ENCODE measurements around the gene STK11IP.

Gene STK11IP

DNA sequence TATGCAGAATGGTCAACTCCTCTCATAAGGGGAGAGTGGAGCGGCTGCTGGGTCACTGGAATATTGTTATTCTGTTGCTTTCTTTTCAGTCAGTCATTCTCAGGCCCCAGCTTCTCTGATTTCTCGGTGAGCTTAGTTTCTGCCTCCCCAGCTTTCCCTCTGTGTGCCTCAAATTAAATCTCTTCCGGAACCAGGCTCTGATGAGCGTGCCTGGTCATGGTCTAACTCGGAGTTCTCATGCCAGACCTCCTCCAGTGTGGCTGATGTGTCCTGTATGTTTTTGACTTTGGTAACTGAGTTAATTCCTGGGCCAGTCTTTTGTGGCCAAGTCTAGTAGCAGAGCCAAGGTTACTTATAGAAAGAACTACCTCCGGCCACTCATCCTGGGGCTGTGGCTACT is 4.9 kb upstream of the STK11IP start:
- TF ChIP-seq, protein P1, sequence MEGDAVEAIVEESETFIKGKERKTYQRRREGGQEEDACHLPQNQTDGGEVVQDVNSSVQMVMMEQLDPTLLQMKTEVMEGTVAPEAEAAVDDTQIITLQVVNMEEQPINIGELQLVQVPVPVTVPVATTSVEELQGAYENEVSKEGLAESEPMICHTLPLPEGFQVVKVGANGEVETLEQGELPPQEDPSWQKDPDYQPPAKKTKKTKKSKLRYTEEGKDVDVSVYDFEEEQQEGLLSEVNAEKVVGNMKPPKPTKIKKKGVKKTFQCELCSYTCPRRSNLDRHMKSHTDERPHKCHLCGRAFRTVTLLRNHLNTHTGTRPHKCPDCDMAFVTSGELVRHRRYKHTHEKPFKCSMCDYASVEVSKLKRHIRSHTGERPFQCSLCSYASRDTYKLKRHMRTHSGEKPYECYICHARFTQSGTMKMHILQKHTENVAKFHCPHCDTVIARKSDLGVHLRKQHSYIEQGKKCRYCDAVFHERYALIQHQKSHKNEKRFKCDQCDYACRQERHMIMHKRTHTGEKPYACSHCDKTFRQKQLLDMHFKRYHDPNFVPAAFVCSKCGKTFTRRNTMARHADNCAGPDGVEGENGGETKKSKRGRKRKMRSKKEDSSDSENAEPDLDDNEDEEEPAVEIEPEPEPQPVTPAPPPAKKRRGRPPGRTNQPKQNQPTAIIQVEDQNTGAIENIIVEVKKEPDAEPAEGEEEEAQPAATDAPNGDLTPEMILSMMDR (IDR thresholded peaks at IDR 0.05), result no peak
- no peaks in the 10 kb centered on the region for H3K9me3 Mint-ChIP-seq
- peak overlapping the region; percentile 11 for H3K27ac Mint-ChIP-seq
- H3K4me3 Mint-ChIP-seq, result no peak overlapping the region
- peaks cover 37% of the 10 kb centered on the region for H3K27me3 Mint-ChIP-seq (ENCODE audit: low read depth, poor library complexity)
- DNase-seq, result no peak
- H3K36me3 Mint-ChIP-seq (ENCODE audit: low read depth), result no peaks in the 10 kb centered on the region
- peaks cover 47% of the 10 kb centered on the region for H3K4me1 Mint-ChIP-seq

DNA sequence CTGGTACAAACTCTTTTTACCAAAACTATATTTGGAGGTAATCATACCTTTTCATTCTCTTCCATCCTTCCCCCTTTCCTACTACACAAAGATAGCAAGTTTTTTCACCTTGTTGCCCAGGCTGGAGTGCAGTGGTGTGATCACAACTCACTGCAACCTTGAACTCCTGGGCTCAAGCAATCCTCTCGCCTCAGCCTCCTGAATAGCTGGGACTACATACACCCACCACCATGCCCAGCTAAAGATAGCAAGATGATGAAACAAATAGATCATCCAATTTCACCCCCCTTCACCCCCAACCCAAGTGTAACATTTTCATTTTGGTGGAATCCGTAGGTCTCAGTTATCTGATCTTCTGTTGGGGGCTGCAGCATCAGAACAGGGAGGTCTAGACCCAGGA is 4.5 kb upstream of the STK11IP start:
- TF ChIP-seq, protein P1 (IDR thresholded peaks at IDR 0.05), result no peak
- no peak for DNase-seq
- Mint-ChIP-seq H3K4me3 (no peak overlapping the region), H3K9me3 (no peaks in the 10 kb centered on the region), H3K27me3 (ENCODE audit: low read depth, poor library complexity) (peaks cover 34% of the 10 kb centered on the region), H3K36me3 (ENCODE audit: low read depth) (no peaks in the 10 kb centered on the region), H3K27ac (no peak overlapping the region), H3K4me1 (peaks cover 49% of the 10 kb centered on the region)

DNA sequence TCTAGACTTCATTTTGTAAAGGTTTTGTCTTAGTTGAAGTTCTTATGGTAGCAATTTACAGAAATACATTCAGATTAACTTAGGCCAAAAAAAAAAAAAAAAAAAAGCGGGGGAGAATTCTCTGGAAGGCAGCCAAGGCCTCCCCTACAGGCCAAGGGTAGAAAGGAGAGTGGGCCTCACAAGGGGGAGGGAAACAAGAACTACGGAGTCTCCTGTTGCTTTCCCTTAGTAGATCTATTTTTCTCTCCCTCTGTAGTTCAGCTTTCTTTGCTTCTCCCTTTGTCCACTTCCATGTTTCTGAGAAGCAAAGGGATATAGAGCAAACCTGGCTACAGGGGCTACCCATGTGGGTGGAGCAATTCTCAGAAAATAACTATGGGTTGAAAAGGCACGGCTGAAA is 2.4 kb upstream of the STK11IP start:
- DNase-seq, result no peak
- TF ChIP-seq, protein P1 (IDR thresholded peaks at IDR 0.05), result no peak
- Mint-ChIP-seq H3K36me3 (ENCODE audit: low read depth) (no peaks in the 10 kb centered on the region), H3K4me3 (peak overlapping the region; percentile 56), H3K27ac (no peak overlapping the region), H3K4me1 (peaks cover 53% of the 10 kb centered on the region), H3K27me3 (ENCODE audit: low read depth, poor library complexity) (peaks cover 25% of the 10 kb centered on the region), H3K9me3 (no peaks in the 10 kb centered on the region)

DNA sequence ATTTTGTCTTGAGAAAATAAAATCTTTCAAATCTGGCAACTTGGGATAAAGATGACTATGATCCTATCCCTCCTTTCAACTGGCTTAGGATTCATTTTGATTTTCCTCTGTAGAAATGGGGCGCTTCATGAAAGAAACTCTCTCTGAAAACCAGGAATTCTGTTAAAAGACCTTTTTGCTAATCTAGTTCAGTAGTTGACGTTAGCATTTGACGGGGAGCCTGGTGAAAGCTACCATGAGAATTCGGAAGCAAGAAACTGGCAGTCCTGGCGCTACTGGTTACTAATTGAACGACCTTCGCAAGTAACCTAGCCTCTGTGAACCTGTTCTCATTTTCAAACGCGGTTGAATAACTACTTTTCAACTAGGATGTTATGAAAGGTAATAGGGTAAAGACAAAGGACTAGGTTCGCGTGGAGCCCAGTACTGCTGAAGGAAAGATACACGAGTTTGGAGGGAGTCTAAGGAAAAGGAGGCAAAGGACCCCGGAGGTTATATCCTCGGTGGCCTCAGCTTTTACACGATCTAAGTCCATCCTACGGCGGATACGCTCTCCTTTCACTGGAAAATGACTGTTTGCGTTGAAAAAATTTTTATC is 604 bp upstream of the STK11IP start:
- peaks cover 50% of the 10 kb centered on the region for H3K4me1 Mint-ChIP-seq
- DNase-seq, result no peak
- no peaks in the 10 kb centered on the region for H3K9me3 Mint-ChIP-seq
- H3K27me3 Mint-ChIP-seq (ENCODE audit: low read depth, poor library complexity), result peaks cover 21% of the 10 kb centered on the region
- peaks cover 4% of the 10 kb centered on the region for H3K36me3 Mint-ChIP-seq (ENCODE audit: low read depth)
- H3K4me3 Mint-ChIP-seq, result peak overlapping the region; percentile 98
- H3K27ac Mint-ChIP-seq, result peak overlapping the region; percentile 99
- TF ChIP-seq, protein P1 (IDR thresholded peaks at IDR 0.05), result no peak

DNA sequence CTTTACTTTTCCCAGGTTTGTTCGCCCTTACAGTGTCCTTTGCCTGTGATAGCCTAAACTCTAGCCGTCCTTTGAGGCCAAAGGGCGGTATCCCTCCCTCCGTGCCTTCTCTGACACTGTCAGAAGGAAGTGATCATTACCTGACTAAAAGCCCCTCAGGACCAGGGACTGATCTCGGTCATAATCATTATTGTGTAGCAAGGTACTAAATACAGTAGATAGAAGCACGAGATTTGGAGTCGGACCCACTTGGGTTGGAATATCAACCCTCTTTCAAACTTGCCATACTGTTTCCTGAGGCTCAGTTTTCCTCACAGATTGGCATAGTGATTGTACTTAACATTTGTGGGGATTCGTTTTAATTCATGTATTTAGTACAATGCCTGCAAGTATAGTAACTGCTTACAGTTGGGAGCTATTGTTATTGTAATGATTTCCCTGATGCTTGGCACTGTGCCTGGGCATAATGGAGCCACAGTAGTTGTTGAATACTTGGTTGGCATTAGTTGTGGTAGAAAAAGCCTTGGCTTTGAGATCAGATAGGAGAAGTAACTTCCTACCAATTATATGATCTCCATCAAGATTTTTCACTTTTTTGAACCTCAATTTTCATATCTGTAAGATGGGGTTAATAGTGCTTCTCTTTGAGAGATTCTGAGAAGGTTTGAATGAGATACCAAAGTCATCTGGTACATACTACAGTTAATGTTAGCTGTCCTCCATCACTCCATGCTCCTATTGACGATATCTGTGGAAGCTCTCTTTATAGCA is 836 bp downstream of the STK11IP start:
- H3K4me1 Mint-ChIP-seq, result peaks cover 36% of the 10 kb centered on the region
- peak overlapping the region; percentile 98 for H3K4me3 Mint-ChIP-seq
- H3K9me3 Mint-ChIP-seq, result no peaks in the 10 kb centered on the region
- TF ChIP-seq, protein P1 (IDR thresholded peaks at IDR 0.05), result no peak
- H3K27me3 Mint-ChIP-seq (ENCODE audit: low read depth, poor library complexity), result peaks cover 7% of the 10 kb centered on the region
- H3K27ac Mint-ChIP-seq, result peak overlapping the region; percentile 99
- DNase-seq, result no peak
- peaks cover 5% of the 10 kb centered on the region for H3K36me3 Mint-ChIP-seq (ENCODE audit: low read depth)

DNA sequence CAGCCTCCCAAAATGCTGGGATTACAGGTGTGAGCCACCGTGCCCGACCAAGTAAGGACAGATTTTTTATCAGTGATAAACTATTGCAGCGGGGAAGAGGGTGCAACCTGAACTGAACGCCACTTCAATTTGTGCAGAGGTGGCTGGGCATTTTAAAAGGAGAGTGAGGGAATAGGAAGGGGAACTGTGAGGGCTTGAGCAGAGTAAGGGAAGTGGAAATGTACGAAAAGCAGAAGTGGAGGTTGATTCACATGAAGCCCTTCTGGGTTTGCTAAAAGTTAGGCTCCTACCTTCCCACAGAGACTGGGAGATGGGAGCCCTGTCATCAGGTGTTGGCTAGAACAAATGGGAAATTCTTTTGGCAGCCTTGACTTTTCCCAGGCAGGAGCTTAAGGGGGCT is 6.1 kb downstream of the STK11IP start:
- DNase-seq, result no peak
- no peaks in the 10 kb centered on the region for H3K27me3 Mint-ChIP-seq (ENCODE audit: low read depth, poor library complexity)
- H3K4me1 Mint-ChIP-seq, result no peaks in the 10 kb centered on the region
- TF ChIP-seq, protein P1 (IDR thresholded peaks at IDR 0.05), result no peak
- peaks cover 21% of the 10 kb centered on the region for H3K36me3 Mint-ChIP-seq (ENCODE audit: low read depth)
- no peaks in the 10 kb centered on the region for H3K9me3 Mint-ChIP-seq
- H3K27ac Mint-ChIP-seq, result no peak overlapping the region
- H3K4me3 Mint-ChIP-seq, result no peak overlapping the region
